Psoas muscle (tissue), 8 donors: Measurements from ENCODE around the gene DAB2IP. TPM values are rescaled to one million over a fixed set of nuclear protein-coding genes. Genes with fewer than 3 reads are reported as not detected.

ENCODE experiments used
- ATAC-seq, 4 donors: fragments of 200-7000 bp; cut with Tn5 transposase; one replicate each; pipeline ENCODE4 v1.9.1; 2020; ENCODE audit warnings: moderate library complexity in 3 of 4, mild to moderate bottlenecking in 2 of 4
- DNase-seq, 2 donors: peaks; one replicate each; pipeline ENCODE4 v3.0.0-alpha.2; 2020
- H3K27ac ChIP-seq: fragments of 200-600 bp; one replicate; pipeline ENCODE4 v1.8.0; 2022
- H3K27me3 ChIP-seq, 3 donors: fragments of 200-600 bp in 1 of 3; one replicate each; pipeline versions ENCODE4 v1.6.1 to v1.8.0; 2013 to 2022; ENCODE audit warnings: low read length in 2 of 3, mild to moderate bottlenecking in 2 of 3, moderate library complexity in 1 of 3; ENCODE audit not compliant: insufficient read depth in 3 of 3
- H3K36me3 ChIP-seq, 2 donors: fragments of 200-600 bp in 1 of 2; one replicate each; pipeline versions ENCODE4 v1.6.1 to v1.8.0; 2013 to 2022; ENCODE audit warnings: low read depth in 1 of 2, mild to moderate bottlenecking in 1 of 2, moderate library complexity in 1 of 2; ENCODE audit not compliant: insufficient read depth in 1 of 2
- H3K4me1 ChIP-seq: fragments of 200-600 bp; one replicate; pipeline ENCODE4 v1.8.0; 2022
- H3K4me3 ChIP-seq: fragments of 200-600 bp; one replicate; pipeline ENCODE4 v1.8.0; 2022; ENCODE audit warnings: mild to moderate bottlenecking
- H3K9me3 ChIP-seq: fragments of 200-600 bp; one replicate; pipeline ENCODE4 v1.8.0; 2022
- CTCF ChIP-seq: fragments of 200-600 bp; IDR thresholded peaks from one replicate; pipeline ENCODE4 v1.8.0; 2022; ENCODE audit warnings: antibody characterized with exemption
- WGBS, 3 donors: extraction: QIAGEN DNeasy Blood & Tissue Kit; methylation state at CpG; one replicate each; pipeline versions ENCODE4 v1.1.6 to v1.1.7; 2013; 5-methylcytosine and 5-hydroxymethylcytosine counted together
- intact Hi-C, 2 donors: fragments of 100-400 bp; cut with DNase I; formaldehyde crosslinking; loops; one replicate each; pipeline versions ENCODE4 v1.11.0 to v1.14.2; 2022
- polyA plus RNA-seq, 3 donors: library from polyadenylated mRNA; stranded (reverse); fragments of 200-250 nt; gene quantifications; one replicate each; pipeline ENCODE4 v1.2.3, GENCODE V29; 2013
- total RNA-seq, 4 donors: library from RNA; stranded (reverse); fragmentation: NEBNext Ultra II Directional in 2 of 4; extraction: Animal tissue kit (Norgen Biotek cat#: 25700) in 2 of 4; gene quantifications; one replicate each; pipeline versions ENCODE4 v1.2.1 to v1.2.4, GENCODE V29; 2021 to 2023
- donor health status: healthy with polysubstance abuse.
- donor health status: DM: no; HTN: no; CAD: no; lungs with moderate emphysema.
- donor health status: Bipolar disorder and iron deficiency.
- donor health status: healthy.
- donor health status: DM: yes; HTN: yes; CAD: no.
- donor health status: DM: no; HTN: no; CAD: no.
- donor health status: DM: no; HTN: no; CAD: no.
- donor health status: DM: yes; HTN: yes; CAD: no.

The DAB2IP gene
- total and polyA plus RNA-seq, 7 donors, result 14.1 to 66.2 (median 33.4) TPM

GRCh38 chr9:121807069-121807822, 155.8 kb downstream of the DAB2IP start:
- Histone ChIP-seq H3K9me3 (peaks cover 15% of the 10 kb centered on the region), H3K27ac (no peak overlapping the region), H3K36me3 (no peaks in the 10 kb centered on the region), H3K4me1 (no peaks in the 10 kb centered on the region), H3K4me3 (no peak overlapping the region), H3K27me3 (no peaks in the 10 kb centered on the region)
- intact Hi-C loops, result no loop called here
- peak in 2 of 4 donors; percentile 3 to 39 for ATAC-seq
- no peak for TF ChIP-seq CTCF
- DNase-seq, result no peak
- 50 to 88% (median 76%) methylated on average over 12 of the region's 12 CpGs for WGBS, 3 donors

GRCh38 chr9:121807823-121808278, 156.4 kb downstream of the DAB2IP start:
- WGBS, 3 donors, result 41 to 54% (median 48%) methylated on average over 16 of the region's 16 CpGs

GRCh38 chr9:121808781-121809180, 157.3 kb downstream of the DAB2IP start:
- Histone ChIP-seq H3K36me3 (no peaks in the 10 kb centered on the region), H3K4me3 (no peak overlapping the region), H3K4me1 (no peaks in the 10 kb centered on the region), H3K27me3 (no peaks in the 10 kb centered on the region), H3K27ac (no peak overlapping the region), H3K9me3 (peaks cover 15% of the 10 kb centered on the region)
- intact Hi-C loops, result no loop called here
- WGBS, 3 donors, result 64 to 97% (median 92%) methylated on average over 4 of the region's 4 CpGs
- TF ChIP-seq CTCF, result no peak
- DNase-seq (no peak), ATAC-seq (no peak)

More at GRCh38 chr9:121807823-121808278, 156.4 kb downstream of the DAB2IP start:
- H3K4me3 ChIP-seq, result no peak overlapping the region
- DNase-seq, result peak in 1 of 2 donors; percentile 54
- H3K36me3 ChIP-seq, result no peaks in the 10 kb centered on the region
- TF ChIP-seq CTCF, result no peak
- no peaks in the 10 kb centered on the region for H3K27me3 ChIP-seq
- no peaks in the 10 kb centered on the region for H3K4me1 ChIP-seq
- intact Hi-C loops, result no loop called here
- peaks cover 15% of the 10 kb centered on the region for H3K9me3 ChIP-seq
- no peak overlapping the region for H3K27ac ChIP-seq
- peak in 3 of 4 donors; percentile 44 to 56 (median 48) for ATAC-seq

GRCh38 chr9:121809356-121810050, 158.1 kb downstream of the DAB2IP start:
- H3K36me3 ChIP-seq, result no peaks in the 10 kb centered on the region
- DNase-seq (no peak), ATAC-seq (no peak)
- no peak overlapping the region for H3K27ac ChIP-seq
- WGBS, 3 donors, result 87 to 93% (median 91%) methylated on average over 15 of the region's 15 CpGs
- peaks cover 10% of the 10 kb centered on the region for H3K9me3 ChIP-seq
- H3K4me3 ChIP-seq, result no peak overlapping the region
- no peak for TF ChIP-seq CTCF
- intact Hi-C loops, result no loop called here
- H3K4me1 ChIP-seq, result no peaks in the 10 kb centered on the region
- H3K27me3 ChIP-seq, result no peaks in the 10 kb centered on the region
